Hepatocyte (in vitro differentiated cells): ENCODE results near the gene STPG4. TPM values are rescaled to one million over a fixed set of nuclear protein-coding genes. Genes with fewer than 3 reads are reported as not detected.

ENCODE experiments used
- DNase-seq: peaks from one replicate; pipeline ENCODE4 v3.0.0-alpha.2; 2016; ENCODE audit warnings: low spot score
- H2AFZ ChIP-seq: fragments of 200-600 bp; sonication (generic); 2 replicates; pipeline ENCODE4 v1.6.0; 2016; ENCODE audit warnings: antibody characterized with exemption, mild to moderate bottlenecking
- H3K27ac ChIP-seq: fragments of 200-600 bp; sonication (generic); 2 replicates; pipeline ENCODE4 v1.5.1; 2016; ENCODE audit warnings: mild to moderate bottlenecking
- H3K27me3 ChIP-seq: fragments of 200-600 bp; sonication (generic); 2 replicates; pipeline ENCODE4 v1.6.1; 2016
- H3K36me3 ChIP-seq: fragments of 200-600 bp; sonication (generic); replicated peaks from 2 replicates; pipeline ENCODE4 v1.5.1; 2016; ENCODE audit warnings: low read depth; ENCODE audit not compliant: insufficient read depth
- H3K4me1 ChIP-seq: fragments of 200-600 bp; sonication (generic); 2 replicates; pipeline ENCODE4 v1.5.1; 2016; ENCODE audit warnings: mild to moderate bottlenecking, moderate library complexity; ENCODE audit not compliant: insufficient read depth
- H3K4me2 ChIP-seq: fragments of 200-600 bp; sonication (generic); 2 replicates; pipeline ENCODE4 v1.6.0; 2016
- H3K4me3 ChIP-seq: fragments of 200-600 bp; sonication (generic); 2 replicates; pipeline ENCODE4 v1.5.1; 2016; ENCODE audit warnings: mild to moderate bottlenecking
- H3K79me2 ChIP-seq: fragments of 200-600 bp; sonication (generic); 2 replicates; pipeline ENCODE4 v1.6.0; 2017; ENCODE audit warnings: mild to moderate bottlenecking
- H3K9me2 ChIP-seq: fragments of 200-600 bp; sonication (generic); replicated peaks from 2 replicates; pipeline ENCODE4 v1.6.0; 2017; ENCODE audit warnings: mild to moderate bottlenecking; ENCODE audit not compliant: insufficient read depth
- H3K9me3 ChIP-seq: fragments of 200-600 bp; sonication (generic); 2 replicates; pipeline ENCODE4 v1.5.1; 2016; ENCODE audit warnings: low read depth, mild to moderate bottlenecking
- H4K20me1 ChIP-seq: fragments of 200-600 bp; sonication (generic); 2 replicates; pipeline ENCODE4 v1.6.0; 2016; ENCODE audit warnings: mild to moderate bottlenecking; ENCODE audit not compliant: insufficient read depth, poor library complexity, severe bottlenecking
- EZH2 ChIP-seq: fragments of 200-600 bp; sonication (generic); IDR thresholded peaks from 2 replicates; pipeline ENCODE4 v1.6.1; 2016; ENCODE audit warnings: antibody characterized with exemption, mild to moderate bottlenecking, borderline replicate concordance
- EZH2phosphoT487 ChIP-seq: fragments of 200-600 bp; sonication (generic); IDR thresholded peaks from one replicate; pipeline ENCODE4 v1.6.1; 2018; ENCODE audit warnings: antibody characterized with exemption, mild to moderate bottlenecking, low read depth, moderate library complexity; ENCODE audit not compliant: unreplicated experiment, severe bottlenecking
- WGBS: methylation state at CpG from one replicate; pipeline ENCODE4 v1.1.6; 2016; ENCODE audit warnings: low lambda C conversion rate; ENCODE audit errors: missing lambda C conversion rate; 5-methylcytosine and 5-hydroxymethylcytosine counted together
- polyA plus RNA-seq: library from polyadenylated mRNA; unstranded; fragments of >200 nt; fragmentation: Nextera tagmentation; extraction: Ambion mirVana; gene quantifications from 2 replicates; pipeline ENCODE4 v1.2.1, GENCODE V29; 2016
- total RNA-seq: library from RNA; depleted of rRNA; stranded (reverse); fragments of >200 nt; gene quantifications from 2 replicates; pipeline ENCODE4 v1.2.3, GENCODE V29; 2014
- TF ChIP-seq, protein P1 (sequence below): fragments of 200-600 bp; sonication (generic); IDR thresholded peaks from 2 replicates; pipeline ENCODE4 v1.5.1; 2016; ENCODE audit warnings: antibody characterized with exemption, mild to moderate bottlenecking; ENCODE audit not compliant: poor library complexity

STPG4 gene
- total and polyA plus RNA-seq, 2 experiments from 2014 or later, result 0.19 TPM; not detected in 1

DNA sequence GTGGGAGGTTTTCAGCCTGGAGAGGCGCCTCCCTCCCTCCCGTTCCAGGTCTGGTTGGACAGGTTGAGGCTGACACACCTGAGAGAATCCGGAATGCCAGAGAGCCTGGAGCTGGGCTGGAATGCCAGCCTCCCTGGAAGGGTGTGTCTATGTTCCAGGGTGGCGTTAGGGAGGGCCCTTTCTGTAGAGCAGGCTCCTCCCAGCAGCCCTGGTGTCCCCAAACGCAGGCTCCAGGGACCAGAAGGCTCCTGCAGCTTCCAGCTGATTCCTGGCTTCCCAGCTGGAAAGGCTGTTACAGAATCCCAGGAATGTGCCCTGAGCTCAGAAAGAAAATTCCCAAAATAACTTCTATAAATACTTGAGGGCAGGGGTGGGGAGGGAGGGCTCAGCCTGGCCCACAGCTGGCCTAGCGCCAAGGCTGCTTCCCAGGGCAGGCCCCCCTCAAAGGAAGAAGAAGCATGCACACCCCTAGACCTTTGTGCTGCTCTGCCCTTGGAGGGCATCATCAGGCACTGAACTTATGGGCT lies 85.4 kb downstream of the STPG4 start:
- WGBS, result 32% methylated on average over 6 of the region's 6 CpGs
- DNase-seq, result peak; percentile 72
- no peaks in the 10 kb centered on the region for H3K27me3 ChIP-seq
- peak overlapping the region; percentile 33 for H3K4me2 ChIP-seq
- no peaks in the 10 kb centered on the region for H3K79me2 ChIP-seq
- TF ChIP-seq, protein P1, sequence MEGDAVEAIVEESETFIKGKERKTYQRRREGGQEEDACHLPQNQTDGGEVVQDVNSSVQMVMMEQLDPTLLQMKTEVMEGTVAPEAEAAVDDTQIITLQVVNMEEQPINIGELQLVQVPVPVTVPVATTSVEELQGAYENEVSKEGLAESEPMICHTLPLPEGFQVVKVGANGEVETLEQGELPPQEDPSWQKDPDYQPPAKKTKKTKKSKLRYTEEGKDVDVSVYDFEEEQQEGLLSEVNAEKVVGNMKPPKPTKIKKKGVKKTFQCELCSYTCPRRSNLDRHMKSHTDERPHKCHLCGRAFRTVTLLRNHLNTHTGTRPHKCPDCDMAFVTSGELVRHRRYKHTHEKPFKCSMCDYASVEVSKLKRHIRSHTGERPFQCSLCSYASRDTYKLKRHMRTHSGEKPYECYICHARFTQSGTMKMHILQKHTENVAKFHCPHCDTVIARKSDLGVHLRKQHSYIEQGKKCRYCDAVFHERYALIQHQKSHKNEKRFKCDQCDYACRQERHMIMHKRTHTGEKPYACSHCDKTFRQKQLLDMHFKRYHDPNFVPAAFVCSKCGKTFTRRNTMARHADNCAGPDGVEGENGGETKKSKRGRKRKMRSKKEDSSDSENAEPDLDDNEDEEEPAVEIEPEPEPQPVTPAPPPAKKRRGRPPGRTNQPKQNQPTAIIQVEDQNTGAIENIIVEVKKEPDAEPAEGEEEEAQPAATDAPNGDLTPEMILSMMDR, result no peak
- TF ChIP-seq EZH2 (no peak), EZH2phosphoT487 (no peak)
- no peak overlapping the region for H3K4me3 ChIP-seq
- no peaks in the 10 kb centered on the region for H4K20me1 ChIP-seq
- H3K36me3 ChIP-seq, result no peaks in the 10 kb centered on the region
- H2AFZ ChIP-seq, result no peak overlapping the region
- H3K9me2 ChIP-seq, result no peaks in the 10 kb centered on the region
- peak overlapping the region; percentile 74 for H3K27ac ChIP-seq
- peaks cover 18% of the 10 kb centered on the region for H3K4me1 ChIP-seq
- H3K9me3 ChIP-seq, result no peaks in the 10 kb centered on the region

DNA sequence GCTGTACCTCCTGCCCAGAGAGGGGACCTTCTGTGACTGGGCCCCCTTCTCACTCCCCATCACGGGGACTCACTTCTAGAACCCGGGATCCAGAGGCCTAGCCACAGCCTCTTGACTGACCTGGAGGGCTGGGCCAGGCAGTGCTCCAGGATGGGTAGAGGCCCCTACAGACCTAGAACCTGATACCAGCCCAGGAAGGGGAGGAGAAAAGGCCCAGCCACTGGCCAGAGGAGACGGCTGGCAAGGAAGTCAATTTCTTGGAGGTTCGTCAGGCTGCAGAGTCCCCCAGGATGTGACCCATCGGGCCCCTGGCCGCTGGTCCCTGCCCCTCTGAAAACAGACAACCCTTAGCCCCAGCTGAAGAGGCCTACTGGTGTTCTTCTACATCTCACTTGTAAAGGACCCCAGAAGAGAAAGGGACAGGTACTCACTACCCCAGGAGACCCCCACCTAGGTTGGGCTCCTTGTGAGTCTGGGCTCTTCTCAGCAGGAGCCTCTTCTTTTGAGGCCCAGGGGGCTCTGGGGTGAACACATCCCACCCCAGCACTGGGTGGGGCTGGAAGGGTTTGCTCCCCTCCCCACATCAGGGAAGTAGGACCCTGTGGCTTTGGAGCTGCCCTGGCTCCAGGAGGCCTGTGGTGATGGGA lies 86.0 kb downstream of the STPG4 start:
- WGBS, result 97% methylated on average over 6 of the region's 6 CpGs
- TF ChIP-seq EZH2, result no peak
- no peak for TF ChIP-seq EZH2phosphoT487
- TF ChIP-seq, protein P1, result no peak
- no peak for DNase-seq
- H3K4me1 ChIP-seq, result peaks cover 18% of the 10 kb centered on the region
- H4K20me1 ChIP-seq, result no peaks in the 10 kb centered on the region
- H3K27ac ChIP-seq, result peak overlapping the region; percentile 74
- H3K9me3 ChIP-seq, result no peaks in the 10 kb centered on the region
- no peaks in the 10 kb centered on the region for H3K36me3 ChIP-seq
- no peak overlapping the region for H2AFZ ChIP-seq
- peak overlapping the region; percentile 33 for H3K4me2 ChIP-seq
- H3K79me2 ChIP-seq, result no peaks in the 10 kb centered on the region
- no peaks in the 10 kb centered on the region for H3K27me3 ChIP-seq
- no peak overlapping the region for H3K4me3 ChIP-seq
- no peaks in the 10 kb centered on the region for H3K9me2 ChIP-seq

- H3K4me3 ChIP-seq, result no peak overlapping the region
- H3K27ac ChIP-seq, result no peak overlapping the region
- no peak overlapping the region for H2AFZ ChIP-seq
- H3K4me2 ChIP-seq, result no peak overlapping the region
- H3K4me1 ChIP-seq, result peaks cover 20% of the 10 kb centered on the region
- WGBS, result 92% methylated on average over 14 of the region's 14 CpGs
- TF ChIP-seq EZH2phosphoT487 (no peak), EZH2 (no peak)
- TF ChIP-seq, protein P1, result no peak
- no peaks in the 10 kb centered on the region for H3K79me2 ChIP-seq
- no peaks in the 10 kb centered on the region for H3K9me2 ChIP-seq
- no peaks in the 10 kb centered on the region for H3K36me3 ChIP-seq
- H3K27me3 ChIP-seq, result no peaks in the 10 kb centered on the region
- no peak for DNase-seq
- H3K9me3 ChIP-seq, result no peaks in the 10 kb centered on the region
- H4K20me1 ChIP-seq, result no peaks in the 10 kb centered on the region
Observed at GRCh38 chr2:47067788-47068407, 87.2 kb downstream of the STPG4 start.
